Astrocyte (in vitro differentiated cells and primary cell): Measurements from ENCODE around the gene CFL1. TPM values are rescaled to one million over a fixed set of nuclear protein-coding genes. Genes with fewer than 3 reads are reported as not detected.

Experiments used
- DNase-seq: peaks from one replicate; pipeline ENCODE4 v3.0.0-alpha.2; 2010; ENCODE audit warnings: low read depth
- FAIRE-seq: peaks from 2 replicates; lab custom pipeline; 2011; peaks lifted over from hg19 to GRCh38; lab: Jason Lieb, UNC
- H2AFZ ChIP-seq: 2 replicates; pipeline ENCODE4 v1.6.0; 2012; ENCODE audit warnings: low read depth, low read length, inconsistent platforms
- H3K27ac ChIP-seq: 2 replicates; pipeline ENCODE4 v1.5.1; 2011; ENCODE audit warnings: low read depth, low read length, inconsistent platforms
- H3K27me3 ChIP-seq: 2 replicates; pipeline ENCODE4 v1.6.0; 2011; ENCODE audit warnings: low read length, inconsistent platforms; ENCODE audit not compliant: insufficient read depth
- H3K36me3 ChIP-seq: 2 replicates; pipeline ENCODE4 v1.5.1; 2011; ENCODE audit warnings: low read length, inconsistent platforms; ENCODE audit not compliant: insufficient read depth
- H3K4me1 ChIP-seq: 2 replicates; pipeline ENCODE4 v1.5.1; 2011; ENCODE audit warnings: low read length, inconsistent platforms; ENCODE audit not compliant: insufficient read depth
- H3K4me2 ChIP-seq: 2 replicates; pipeline ENCODE4 v1.6.0; 2012; ENCODE audit warnings: low read length, inconsistent platforms
- H3K4me3 ChIP-seq: 2 replicates; pipeline ENCODE4 v1.5.1; 2011; ENCODE audit warnings: low read depth, mild to moderate bottlenecking, low read length, inconsistent platforms; ENCODE audit not compliant: insufficient read depth
- H3K79me2 ChIP-seq: 2 replicates; pipeline ENCODE4 v1.6.0; 2012; ENCODE audit warnings: mild to moderate bottlenecking, low read length, inconsistent platforms; ENCODE audit not compliant: insufficient read depth
- H3K9ac ChIP-seq: 2 replicates; pipeline ENCODE4 v1.6.0; 2012; ENCODE audit warnings: mild to moderate bottlenecking, low read length, inconsistent platforms
- H3K9me3 ChIP-seq: 2 replicates; pipeline ENCODE4 v1.5.1; 2012; ENCODE audit warnings: low read depth, mild to moderate bottlenecking, low read length, inconsistent platforms; ENCODE audit not compliant: insufficient read depth
- H4K20me1 ChIP-seq: 2 replicates; pipeline ENCODE4 v1.6.0; 2012; ENCODE audit warnings: low read length, inconsistent platforms; ENCODE audit not compliant: insufficient read depth
- H3K27ac Mint-ChIP-seq: one replicate; pipeline ENCODE4 v1.8.0; 2021; ENCODE audit warnings: mild to moderate bottlenecking, mixed read lengths; ENCODE audit not compliant: unreplicated experiment
- H3K27me3 Mint-ChIP-seq: one replicate; pipeline ENCODE4 v1.8.0; 2021; ENCODE audit warnings: low read depth, mixed read lengths; ENCODE audit not compliant: unreplicated experiment
- H3K36me3 Mint-ChIP-seq: one replicate; pipeline ENCODE4 v1.8.0; 2021; ENCODE audit warnings: low read depth, mixed read lengths; ENCODE audit not compliant: unreplicated experiment
- H3K4me1 Mint-ChIP-seq: one replicate; pipeline ENCODE4 v1.8.0; 2021; ENCODE audit warnings: low read depth, mixed read lengths; ENCODE audit not compliant: unreplicated experiment
- H3K4me3 Mint-ChIP-seq: one replicate; pipeline ENCODE4 v1.8.0; 2021; ENCODE audit warnings: mild to moderate bottlenecking, moderate library complexity, mixed read lengths; ENCODE audit not compliant: unreplicated experiment
- H3K9me3 Mint-ChIP-seq: one replicate; pipeline ENCODE4 v1.8.0; 2021; ENCODE audit warnings: mild to moderate bottlenecking, mixed read lengths; ENCODE audit not compliant: unreplicated experiment
- EZH2 ChIP-seq: IDR thresholded peaks from 2 replicates; pipeline ENCODE4 v1.6.1; 2012; ENCODE audit warnings: mild to moderate bottlenecking, low read length, inconsistent platforms; ENCODE audit not compliant: insufficient read depth
- total RNA-seq: library from RNA; stranded (reverse); gene quantifications from 2 replicates; pipeline ENCODE4 v1.2.1, GENCODE V29; 2021
- TF ChIP-seq, protein P1 (sequence below): IDR thresholded peaks from 2 replicates; pipeline ENCODE4 v1.5.1; 2011; ENCODE audit warnings: low read depth, mild to moderate bottlenecking, inconsistent platforms, low read length, moderate library complexity; ENCODE audit not compliant: insufficient read depth

Gene CFL1
- total RNA-seq, 1 donor from 2014 or later: 1,931 TPM

DNA sequence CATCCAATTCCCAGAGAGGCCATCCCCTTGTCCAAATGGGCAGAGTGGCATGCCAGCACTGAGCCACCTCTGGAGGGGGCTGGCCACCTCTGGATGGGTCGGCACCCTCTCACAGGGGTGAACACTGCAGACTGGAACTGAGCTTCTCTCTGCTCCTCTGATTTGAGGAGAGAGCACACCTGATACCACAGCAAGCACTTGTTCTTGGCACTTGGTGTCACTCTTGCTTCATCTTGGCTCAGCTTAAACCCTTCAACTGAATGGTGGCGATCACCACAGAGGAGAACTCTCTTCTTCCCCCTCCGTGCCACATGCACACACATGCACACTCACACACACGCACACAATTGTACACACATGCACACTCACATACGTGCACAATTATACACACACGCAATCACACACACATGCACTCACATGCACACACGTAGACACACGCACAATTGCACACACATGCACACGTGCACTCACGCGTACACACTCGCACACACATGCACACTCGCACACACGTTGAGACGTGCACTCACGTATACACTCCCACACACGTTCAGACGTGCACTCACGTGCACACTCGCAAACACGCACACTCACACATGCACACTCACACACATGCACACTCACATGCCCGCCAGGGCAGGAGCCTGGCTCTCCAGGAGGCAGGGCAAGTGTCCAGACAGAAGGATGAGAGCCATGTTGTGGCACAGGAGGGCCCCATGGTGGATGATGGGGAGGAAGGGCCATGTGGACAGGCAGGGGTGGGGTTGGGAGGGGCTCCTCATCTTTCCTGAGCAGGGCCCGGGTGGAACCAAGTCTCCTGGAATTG lies 47.7 kb downstream of the CFL1 start:
- Mint-ChIP-seq H3K36me3 (peaks cover 7% of the 10 kb centered on the region), H3K4me1 (no peaks in the 10 kb centered on the region), H3K27ac (no peak overlapping the region), H3K9me3 (no peaks in the 10 kb centered on the region), H3K4me3 (peak overlapping the region; percentile 37), H3K27me3 (peaks cover 40% of the 10 kb centered on the region)
- no peaks in the 10 kb centered on the region for H3K4me1 ChIP-seq
- TF ChIP-seq, protein P1, sequence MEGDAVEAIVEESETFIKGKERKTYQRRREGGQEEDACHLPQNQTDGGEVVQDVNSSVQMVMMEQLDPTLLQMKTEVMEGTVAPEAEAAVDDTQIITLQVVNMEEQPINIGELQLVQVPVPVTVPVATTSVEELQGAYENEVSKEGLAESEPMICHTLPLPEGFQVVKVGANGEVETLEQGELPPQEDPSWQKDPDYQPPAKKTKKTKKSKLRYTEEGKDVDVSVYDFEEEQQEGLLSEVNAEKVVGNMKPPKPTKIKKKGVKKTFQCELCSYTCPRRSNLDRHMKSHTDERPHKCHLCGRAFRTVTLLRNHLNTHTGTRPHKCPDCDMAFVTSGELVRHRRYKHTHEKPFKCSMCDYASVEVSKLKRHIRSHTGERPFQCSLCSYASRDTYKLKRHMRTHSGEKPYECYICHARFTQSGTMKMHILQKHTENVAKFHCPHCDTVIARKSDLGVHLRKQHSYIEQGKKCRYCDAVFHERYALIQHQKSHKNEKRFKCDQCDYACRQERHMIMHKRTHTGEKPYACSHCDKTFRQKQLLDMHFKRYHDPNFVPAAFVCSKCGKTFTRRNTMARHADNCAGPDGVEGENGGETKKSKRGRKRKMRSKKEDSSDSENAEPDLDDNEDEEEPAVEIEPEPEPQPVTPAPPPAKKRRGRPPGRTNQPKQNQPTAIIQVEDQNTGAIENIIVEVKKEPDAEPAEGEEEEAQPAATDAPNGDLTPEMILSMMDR: no peak
- no peak for TF ChIP-seq EZH2
- no peaks in the 10 kb centered on the region for H3K36me3 ChIP-seq
- H3K9me3 ChIP-seq: no peaks in the 10 kb centered on the region
- H2AFZ ChIP-seq: no peak overlapping the region
- no peak for DNase-seq
- no peak overlapping the region for H3K9ac ChIP-seq
- H3K4me2 ChIP-seq: no peak overlapping the region
- peaks cover 9% of the 10 kb centered on the region for H3K27me3 ChIP-seq
- no peaks in the 10 kb centered on the region for H4K20me1 ChIP-seq
- FAIRE-seq: no peak
- H3K4me3 ChIP-seq: no peak overlapping the region
- H3K27ac ChIP-seq: no peak overlapping the region
- H3K79me2 ChIP-seq: no peaks in the 10 kb centered on the region

DNA sequence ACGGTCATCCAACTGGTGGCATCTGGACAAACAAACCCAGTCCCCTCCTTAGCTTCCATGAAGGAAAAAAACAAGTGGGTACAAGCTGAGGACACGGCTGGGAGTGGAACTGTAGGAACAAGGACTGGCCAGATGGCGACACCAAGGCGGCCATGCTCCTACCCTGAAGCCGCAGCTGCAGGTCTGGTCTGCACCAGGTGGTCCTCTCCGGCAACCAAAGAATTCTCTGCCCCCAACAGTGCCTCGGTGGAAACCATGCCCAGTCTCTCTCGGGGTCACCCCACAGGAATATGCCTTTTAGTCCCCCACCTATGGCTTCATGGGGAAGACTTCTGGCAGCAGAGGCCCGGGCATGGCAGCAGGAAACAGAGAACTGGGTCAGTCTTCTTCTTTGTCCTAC lies 48.5 kb downstream of the CFL1 start:
- H3K4me1 ChIP-seq: no peaks in the 10 kb centered on the region
- no peak overlapping the region for H3K9ac ChIP-seq
- no peak overlapping the region for H3K27ac ChIP-seq
- H3K4me3 Mint-ChIP-seq: no peak overlapping the region
- DNase-seq (no peak), FAIRE-seq (no peak)
- H3K9me3 Mint-ChIP-seq: no peaks in the 10 kb centered on the region
- no peak overlapping the region for H2AFZ ChIP-seq
- no peaks in the 10 kb centered on the region for H4K20me1 ChIP-seq
- no peaks in the 10 kb centered on the region for H3K36me3 ChIP-seq
- no peaks in the 10 kb centered on the region for H3K4me1 Mint-ChIP-seq
- no peak for TF ChIP-seq EZH2
- H3K27me3 ChIP-seq: peaks cover 8% of the 10 kb centered on the region
- H3K4me2 ChIP-seq: no peak overlapping the region
- no peak overlapping the region for H3K27ac Mint-ChIP-seq
- H3K4me3 ChIP-seq: no peak overlapping the region
- H3K27me3 Mint-ChIP-seq: peaks cover 40% of the 10 kb centered on the region
- H3K79me2 ChIP-seq: no peaks in the 10 kb centered on the region
- H3K36me3 Mint-ChIP-seq: peaks cover 7% of the 10 kb centered on the region
- H3K9me3 ChIP-seq: no peaks in the 10 kb centered on the region

DNA sequence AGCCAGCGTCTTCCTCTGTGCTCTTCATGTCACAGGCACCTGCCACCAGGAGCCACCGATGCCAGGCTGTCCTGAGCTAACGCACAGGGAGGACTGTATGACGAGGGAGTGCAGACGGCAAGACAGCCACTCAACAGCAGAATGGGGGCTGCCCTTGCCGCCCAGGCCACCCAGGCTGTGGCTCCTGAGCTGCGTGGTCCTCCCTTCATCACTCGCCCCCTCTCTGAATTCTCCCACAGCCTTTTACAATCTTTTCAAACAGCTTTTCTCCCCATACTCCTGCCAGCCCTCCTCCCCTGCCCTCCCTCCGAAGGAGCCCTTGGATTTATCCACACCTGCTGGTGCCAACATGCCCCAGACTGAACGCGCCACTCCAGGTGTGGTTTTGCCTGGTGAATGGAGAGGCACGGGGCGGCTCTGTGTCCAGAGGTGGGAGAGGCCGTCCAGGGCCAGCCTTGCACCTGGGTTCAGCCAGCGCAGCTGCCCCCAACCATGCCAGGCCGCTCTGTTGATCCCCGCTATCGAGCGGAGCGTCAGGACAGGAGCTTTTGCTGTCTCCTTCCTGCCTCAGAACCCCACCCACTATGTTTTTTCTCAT lies 49.1 kb downstream of the CFL1 start:
- no peaks in the 10 kb centered on the region for H3K79me2 ChIP-seq
- no peaks in the 10 kb centered on the region for H4K20me1 ChIP-seq
- no peak for TF ChIP-seq EZH2
- TF ChIP-seq, protein P1: no peak
- no peak overlapping the region for H3K27ac ChIP-seq
- peaks cover 40% of the 10 kb centered on the region for H3K27me3 Mint-ChIP-seq
- H3K4me1 ChIP-seq: no peaks in the 10 kb centered on the region
- no peak overlapping the region for H2AFZ ChIP-seq
- no peak overlapping the region for H3K4me3 ChIP-seq
- H3K27ac Mint-ChIP-seq: no peak overlapping the region
- no peak overlapping the region for H3K9ac ChIP-seq
- no peaks in the 10 kb centered on the region for H3K36me3 ChIP-seq
- no peaks in the 10 kb centered on the region for H3K9me3 ChIP-seq
- DNase-seq: no peak
- no peaks in the 10 kb centered on the region for H3K9me3 Mint-ChIP-seq
- peaks cover 12% of the 10 kb centered on the region for H3K27me3 ChIP-seq
- no peaks in the 10 kb centered on the region for H3K4me1 Mint-ChIP-seq
- no peak for FAIRE-seq
- peaks cover 7% of the 10 kb centered on the region for H3K36me3 Mint-ChIP-seq
- H3K4me2 ChIP-seq: no peak overlapping the region
- H3K4me3 Mint-ChIP-seq: no peak overlapping the region
